GM12878 (cell line): Measurements from ENCODE around the gene ELAVL3. TPM values are rescaled to one million over a fixed set of nuclear protein-coding genes. Genes with fewer than 3 reads are reported as not detected.

ENCODE experiments used
- BHLHE40 ChIP-seq, 2 experiments: fragments of 450-650 bp in 1 of 2; IDR thresholded peaks; 2 replicates each; pipeline ENCODE4 v1.6.1; 2011 to 2017; ENCODE audit warnings: low read depth in 2 of 2, borderline replicate concordance in 1 of 2, improper control_type of control experiment in 1 of 2, low read length in 1 of 2, mild to moderate bottlenecking in 1 of 2
- E2F8 ChIP-seq: fragments of 450-650 bp; IDR thresholded peaks from 2 replicates; pipeline ENCODE4 v1.6.1; 2018; ENCODE audit warnings: mild to moderate bottlenecking, low read depth, moderate library complexity; ENCODE audit not compliant: partially characterized antibody
- IKZF2 ChIP-seq, 2 experiments: fragments of 450-650 bp; IDR thresholded peaks; 2 replicates each; pipeline ENCODE4 v1.6.1; 2017; ENCODE audit warnings: mild to moderate bottlenecking in 2 of 2, moderate library complexity in 2 of 2
- REST ChIP-seq: IDR thresholded peaks from 2 replicates; pipeline ENCODE4 v1.6.1; 2012; ENCODE audit warnings: mild to moderate bottlenecking, low read depth, low read length
- SRF ChIP-seq, 2 experiments: IDR thresholded peaks; 2 replicates each; pipeline ENCODE4 v1.6.1; 2011; ENCODE audit warnings: low read depth in 2 of 2, low read length in 2 of 2, mild to moderate bottlenecking in 1 of 2, moderate library complexity in 1 of 2
- polyA plus RNA-seq, 11 experiments: library from polyadenylated mRNA; depleted of rRNA in 4 of 11; unstranded in 6 of 11; stranded (reverse) in 5 of 11; fragments of >200 nt; fragmentation: Nextera tagmentation in 4 of 11; fragmentation: Illumina TruSeq in 1 of 11; extraction: Ambion mirVana in 4 of 11; extraction: Trizol in 1 of 11; gene quantifications; 1 replicate in 1 of 11; 2 replicates in 10 of 11; pipeline versions ENCODE4 v1.2.1 to v1.2.3, GENCODE V29; 2011 to 2016; ENCODE audit warnings: inconsistent platforms in 2 of 11, missing spikeins in 2 of 11, low read depth in 1 of 11
- total RNA-seq, 4 experiments: library from RNA; depleted of rRNA in 3 of 4; stranded (reverse); fragments of >200 nt in 3 of 4; fragmentation: Illumina TruSeq in 1 of 4; extraction: Trizol in 1 of 4; gene quantifications; 2 replicates each; pipeline versions ENCODE4 v1.2.1 to v1.2.3, GENCODE V29; 2013 to 2021

ELAVL3 gene
- total and polyA plus RNA-seq, 10 of the 15 experiments (the other 5 are each of a cell fraction or from before 2014, with no cell fraction given): under 0.01 to 0.05 (median 0.01) TPM; not detected in 7

- TF ChIP-seq REST: no peak
- TF ChIP-seq E2F8: no peak
- TF ChIP-seq BHLHE40 (IDR thresholded peaks at IDR 0.05; ENCODE audit: borderline replicate concordance in 1 of 2, low read depth in 2 of 2, low read length in 1 of 2): no peak
- TF ChIP-seq SRF (IDR thresholded peaks at IDR 0.05; ENCODE audit: low read depth in 2 of 2, low read length in 2 of 2): no peak
- TF ChIP-seq IKZF2 (IDR thresholded peaks at IDR 0.05): no peak
Observed at GRCh38 chr19:11495481-11495880, 14.6 kb upstream of the ELAVL3 start (continued).
